ENCODE data around the gene CCDC57.
A peak's percentile ranks its signal among the peaks of the same experiment; 100 is the strongest.
"Not testable (repeated sequence)": the region's sequence is repeated elsewhere in the genome, so short reads cannot be mapped to it uniquely, and the experiment has no call there.

CCDC57 gene

DNA sequence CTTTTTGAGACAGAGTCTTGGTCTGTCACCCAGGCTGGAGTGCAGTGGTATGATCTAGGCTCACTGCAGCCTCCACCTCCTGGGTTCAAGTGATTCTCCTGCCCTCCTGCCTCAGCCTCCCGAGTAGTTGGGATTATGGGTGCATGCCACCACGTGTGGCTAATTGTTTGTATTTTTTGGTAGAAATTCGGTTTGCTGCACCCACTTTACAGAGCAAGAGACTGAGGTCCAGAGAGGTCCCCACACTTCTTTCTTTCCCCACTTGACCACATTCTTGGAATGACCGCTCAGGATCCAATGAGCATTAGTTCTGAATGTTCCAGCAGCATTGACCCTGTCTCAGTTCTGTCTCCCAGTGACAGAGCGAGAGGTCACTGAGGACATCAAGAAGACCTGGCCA lies 10.9 kb upstream of the CCDC57 start:
- no peak for DNase-seq (ENCODE audit: low read depth)

DNA sequence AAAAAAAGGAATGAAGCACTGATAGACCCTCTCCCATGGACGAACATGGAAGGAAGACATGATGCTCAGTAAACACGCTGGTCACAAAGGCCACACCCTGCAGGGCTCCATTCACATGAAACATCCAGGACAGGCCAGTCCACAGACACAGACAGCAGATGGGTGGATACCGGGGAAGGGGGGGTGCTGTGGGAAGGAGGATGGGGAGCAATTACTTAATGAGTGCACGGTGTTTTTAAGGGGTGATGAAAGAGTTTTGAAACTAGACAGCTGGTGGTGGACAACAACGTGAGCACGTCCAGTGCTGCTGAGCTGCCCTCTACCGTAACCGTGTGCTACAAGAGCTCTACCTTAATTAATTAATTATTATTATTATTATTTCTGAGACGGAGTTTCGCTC lies 10.2 kb upstream of the CCDC57 start:
- no peak for DNase-seq (ENCODE audit: low read depth)

DNA sequence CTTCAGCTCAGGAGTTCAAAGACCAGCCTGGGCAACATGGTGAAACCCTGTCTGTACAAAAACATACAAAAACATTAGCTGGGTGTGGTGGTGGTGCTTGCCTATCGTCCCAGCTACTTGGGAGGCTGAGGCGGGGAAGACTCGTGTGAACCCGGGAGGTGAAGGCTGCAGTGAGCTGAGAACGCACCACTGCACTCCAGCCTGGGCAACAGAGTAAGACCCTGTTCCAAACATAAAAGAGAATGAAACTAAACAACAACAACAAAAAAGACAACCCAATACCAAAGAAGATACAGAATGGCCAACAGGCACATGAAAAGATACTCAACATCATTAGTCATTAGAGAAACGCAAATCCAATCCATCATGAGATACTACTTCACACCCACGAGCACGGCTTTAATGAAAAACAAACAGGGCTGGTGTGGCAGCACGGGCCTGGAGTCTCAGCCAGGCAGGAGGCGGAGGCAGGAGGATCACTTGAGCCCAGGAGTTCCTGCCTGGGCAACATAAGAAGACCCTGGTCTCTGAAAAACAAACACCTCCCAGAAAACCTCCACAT lies 8.8 kb upstream of the CCDC57 start:
- DNase-seq (ENCODE audit: low read depth), result no peak

DNA sequence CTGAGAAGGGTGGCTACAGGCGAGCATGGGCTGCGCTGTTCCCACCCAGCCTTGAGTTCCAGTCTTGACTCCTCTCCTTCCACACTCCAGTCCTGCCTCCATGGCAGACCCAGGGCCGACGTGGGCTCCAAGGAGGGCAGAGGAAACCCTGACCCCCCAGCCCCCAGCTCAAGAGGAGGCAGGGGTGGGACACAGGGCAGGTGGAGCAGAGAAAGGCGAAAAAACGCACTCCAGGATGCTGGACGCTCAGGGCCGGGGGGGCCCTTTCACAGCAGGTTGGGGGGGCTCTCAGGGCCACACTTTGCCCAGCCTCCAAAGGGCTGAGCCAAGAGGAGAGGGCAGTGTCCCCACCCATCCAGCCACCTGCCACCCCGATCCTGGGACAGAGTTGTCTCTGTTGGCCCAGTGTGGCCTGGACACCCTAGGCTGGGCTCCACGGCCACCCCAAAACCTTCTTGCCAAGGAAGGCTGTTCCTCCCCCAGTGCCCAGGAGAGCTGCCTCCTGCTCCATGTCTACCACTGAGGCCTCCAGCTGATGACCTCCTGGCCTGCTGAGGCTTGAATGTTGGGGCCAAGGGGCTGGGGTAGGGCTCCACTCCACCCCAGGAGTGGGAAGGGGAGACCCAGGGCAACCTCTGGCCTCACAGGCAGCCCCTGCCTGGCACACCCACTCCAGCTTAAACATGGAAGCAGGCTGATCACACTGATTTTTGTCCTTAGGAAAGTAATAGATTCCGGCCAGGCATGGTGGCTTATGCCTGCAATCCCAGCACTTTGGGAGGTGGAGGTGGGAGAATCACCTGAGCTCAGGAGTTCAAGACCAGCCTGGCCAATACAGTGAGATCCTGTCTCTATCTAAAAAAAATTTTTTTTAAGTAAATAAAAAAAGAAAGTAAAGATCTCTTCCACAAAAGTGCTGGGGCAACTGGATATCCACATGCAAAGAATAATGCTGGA lies 7.4 kb upstream of the CCDC57 start:
- DNase-seq (ENCODE audit: low read depth), result no peak

DNA sequence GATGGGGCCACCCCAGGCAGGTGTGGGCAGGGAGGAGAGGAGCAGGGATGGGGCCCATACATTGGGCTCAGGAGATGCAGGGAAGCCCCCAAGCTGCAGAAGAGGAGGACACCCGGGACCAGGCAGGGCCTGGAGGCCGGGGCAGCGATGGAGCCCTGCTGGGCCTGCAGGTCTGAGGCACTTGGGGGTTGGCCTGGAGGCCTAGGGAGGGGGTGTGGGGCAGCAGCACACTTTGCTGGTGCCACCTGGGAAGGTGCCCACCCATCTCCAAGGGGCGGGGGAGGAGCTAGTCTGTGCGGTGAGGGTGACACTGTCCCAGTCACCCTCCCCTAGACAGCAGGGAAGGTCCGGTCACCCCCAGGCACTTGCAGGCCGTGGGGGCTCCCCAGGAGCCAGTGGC lies 6.4 kb upstream of the CCDC57 start:
- DNase-seq (ENCODE audit: low read depth), result no peak

DNA sequence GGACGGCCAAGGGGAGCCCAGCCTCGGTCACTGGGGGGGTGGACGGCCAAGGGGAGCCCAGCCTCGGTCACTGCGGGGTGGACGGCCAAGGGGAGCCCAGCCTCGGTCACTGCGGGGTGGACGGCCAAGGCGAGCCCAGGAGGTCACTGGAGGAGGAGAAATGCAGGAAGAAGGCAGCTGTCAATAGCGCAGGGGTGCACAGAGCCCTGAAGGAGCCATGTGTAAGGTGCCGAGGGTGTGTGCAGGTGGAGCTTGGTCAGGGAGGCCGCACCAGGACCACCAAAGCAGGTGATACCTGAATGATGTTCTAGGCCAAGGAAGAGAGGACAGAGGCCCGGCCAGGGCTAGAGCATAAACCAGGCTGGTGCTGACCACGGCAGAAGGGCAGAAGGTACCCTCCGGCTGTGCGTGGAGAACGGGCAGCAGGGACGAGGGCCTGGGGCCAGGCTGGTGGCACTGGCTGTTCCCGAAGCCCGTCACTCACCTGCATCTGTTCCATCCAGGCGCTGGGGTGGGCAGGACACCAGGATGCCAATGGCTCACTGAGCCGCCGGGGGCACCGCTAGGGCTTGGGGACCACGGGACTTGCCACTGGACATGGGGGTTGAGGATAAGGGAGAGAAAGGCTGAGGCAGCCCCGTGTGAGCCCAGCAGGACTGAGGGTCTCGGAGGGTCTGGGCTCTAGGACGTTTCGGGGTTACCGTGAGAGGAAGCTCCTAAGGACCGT lies 5.9 kb upstream of the CCDC57 start:
- no peak for DNase-seq (ENCODE audit: low read depth)

DNA sequence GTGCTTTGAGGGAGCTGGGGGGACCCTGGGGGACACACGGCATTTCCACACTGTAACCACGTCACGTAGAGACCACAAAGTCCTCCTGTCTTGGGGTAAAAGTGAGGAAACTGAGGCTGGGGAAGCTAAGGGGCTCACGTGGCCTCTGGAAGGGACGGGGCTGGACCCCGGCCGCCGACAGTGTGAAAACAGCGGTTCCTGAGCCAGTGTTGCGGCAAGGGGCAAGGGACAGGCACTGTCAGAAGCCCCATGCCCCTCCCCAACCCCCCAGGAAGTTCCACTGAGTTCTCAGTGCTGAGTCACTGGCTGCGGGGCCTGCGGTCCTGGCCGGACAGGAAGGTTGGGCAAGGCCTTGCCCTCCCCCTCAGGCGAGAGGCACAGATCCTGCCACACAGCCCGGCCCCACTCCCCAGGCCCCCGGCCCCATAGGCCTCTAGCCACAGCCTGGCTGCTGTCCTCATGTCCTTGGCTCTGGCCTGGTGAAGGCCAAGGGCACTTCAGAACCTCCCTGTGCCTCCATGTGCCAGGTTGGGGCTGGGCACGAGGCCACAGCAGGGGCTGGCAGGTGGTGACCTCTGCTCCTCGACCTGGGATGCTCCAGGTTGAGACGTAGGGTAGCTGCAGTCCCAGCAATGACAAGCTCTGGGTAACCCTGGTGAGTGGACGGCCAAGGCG lies 5.0 kb upstream of the CCDC57 start:
- no peak for DNase-seq (ENCODE audit: low read depth)

DNA sequence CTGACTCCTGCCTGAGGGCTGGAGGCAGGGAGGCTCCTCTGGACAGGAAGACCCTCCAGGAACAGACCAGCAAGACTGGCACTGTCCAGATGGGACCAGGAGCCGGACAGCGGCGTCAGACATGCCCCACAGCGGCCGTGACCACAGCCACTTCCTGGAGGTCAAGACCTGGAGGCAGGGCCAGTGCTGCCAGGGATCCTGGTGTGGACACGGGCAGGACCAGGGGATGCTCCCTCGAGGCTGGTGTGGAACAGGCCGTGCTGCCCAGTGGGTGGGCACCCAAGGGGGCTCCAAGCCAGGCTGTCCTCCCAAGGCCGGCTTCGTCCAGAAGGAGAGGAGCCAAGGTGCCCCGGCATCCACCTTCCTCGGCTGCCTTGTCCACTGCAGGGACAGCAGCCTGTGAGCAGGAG lies 4.5 kb upstream of the CCDC57 start:
- no peak for DNase-seq (ENCODE audit: low read depth)

DNA sequence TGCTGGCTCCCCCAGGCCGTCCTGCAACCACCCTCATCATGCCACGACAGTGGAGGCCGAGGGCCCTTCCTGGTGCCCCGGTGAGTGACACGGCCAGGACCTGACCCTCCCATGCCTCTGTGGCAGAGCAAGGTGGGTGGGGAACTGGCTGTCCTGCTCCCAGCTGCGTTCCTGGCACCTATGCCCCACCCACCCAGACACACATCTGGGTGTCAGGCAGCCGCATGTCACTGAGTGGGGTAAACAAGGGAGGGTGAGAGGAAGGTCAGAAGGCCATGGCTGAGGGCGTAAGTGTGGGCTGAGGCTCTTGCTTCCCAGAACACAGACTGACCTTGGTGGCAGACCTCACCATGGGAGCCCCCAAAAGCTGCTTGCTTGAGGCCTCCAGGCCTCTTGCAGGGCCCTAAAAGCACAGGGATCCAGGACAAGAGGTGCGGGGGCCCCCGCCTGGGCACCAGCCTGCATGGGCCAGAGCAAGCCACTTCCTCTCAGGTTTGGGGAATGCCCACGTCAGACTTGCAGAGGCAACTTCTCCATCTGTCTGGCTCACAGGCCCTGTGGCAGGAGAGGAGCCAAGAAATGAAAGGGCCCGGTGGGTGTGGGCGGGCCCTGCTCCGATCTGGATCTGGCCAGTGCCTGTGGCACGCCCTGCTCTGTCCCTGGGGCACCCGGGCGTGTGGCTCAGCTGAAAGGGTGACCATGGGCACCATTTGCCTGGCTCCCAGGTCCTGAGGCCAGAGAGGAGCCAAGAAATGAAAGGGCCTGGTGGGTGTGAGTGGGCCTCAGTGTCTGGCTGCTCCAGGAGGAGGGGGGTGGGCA lies 3.9 kb upstream of the CCDC57 start:
- DNase-seq (ENCODE audit: low read depth), result no peak

DNA sequence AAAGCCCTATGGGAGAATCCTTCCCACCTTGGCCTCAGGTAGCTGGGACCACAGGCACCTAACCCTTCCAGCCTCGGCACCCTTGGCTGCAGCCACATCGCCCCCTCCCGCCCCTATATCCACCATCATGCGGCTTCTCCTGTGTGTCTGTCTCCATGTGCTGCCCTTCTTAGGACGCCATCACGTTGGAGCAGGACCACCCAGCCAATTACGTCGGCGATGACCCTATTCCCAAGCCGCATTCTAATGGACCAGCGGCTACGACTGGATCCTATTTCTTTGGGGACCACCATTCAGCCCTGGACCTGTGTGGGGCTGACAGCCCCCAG lies 3.3 kb upstream of the CCDC57 start:
- no peak for DNase-seq (ENCODE audit: low read depth)

DNA sequence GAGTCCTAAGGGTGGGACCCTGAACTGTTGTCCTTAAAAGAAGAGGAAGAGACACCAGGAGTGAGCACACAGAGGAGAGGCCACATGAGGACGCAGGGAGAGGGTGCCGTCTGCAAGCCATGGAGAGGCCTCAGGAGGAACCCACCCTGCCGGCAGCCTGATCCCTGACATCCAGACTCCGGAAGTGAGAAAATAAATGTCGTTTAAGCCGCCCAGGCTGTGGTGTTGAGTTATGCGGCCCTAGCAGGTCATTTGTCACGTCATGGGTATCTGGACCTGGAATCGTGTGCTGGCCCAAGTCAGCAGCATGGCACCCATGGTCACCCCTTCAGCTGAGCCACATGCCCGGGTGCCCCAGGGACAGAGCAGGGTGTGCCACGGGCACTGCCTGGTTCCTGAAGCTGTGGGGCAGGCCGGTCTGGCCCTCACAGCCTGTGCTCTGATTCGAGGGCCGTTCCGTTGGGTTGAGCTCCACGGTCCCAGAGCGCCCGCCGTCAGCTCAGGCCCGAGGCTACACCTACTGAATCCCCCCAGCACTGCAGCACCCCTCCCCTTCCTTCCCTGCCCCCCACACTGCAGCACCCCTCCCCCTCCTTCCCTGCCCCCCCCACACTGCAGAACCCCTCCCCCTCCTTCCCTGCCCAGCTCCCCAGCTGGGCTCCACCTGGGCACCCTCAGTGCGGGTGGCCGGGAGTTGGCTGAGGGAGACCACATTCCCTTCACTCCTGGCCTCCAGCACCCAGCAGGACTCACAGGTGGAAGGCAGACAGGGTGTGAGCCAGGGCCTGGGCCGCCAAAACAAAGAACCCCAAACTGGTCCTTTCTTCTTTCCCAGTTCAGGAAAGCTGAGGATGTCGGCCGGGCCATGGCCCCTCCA lies 2.7 kb upstream of the CCDC57 start:
- DNase-seq (ENCODE audit: low read depth), result no peak

DNA sequence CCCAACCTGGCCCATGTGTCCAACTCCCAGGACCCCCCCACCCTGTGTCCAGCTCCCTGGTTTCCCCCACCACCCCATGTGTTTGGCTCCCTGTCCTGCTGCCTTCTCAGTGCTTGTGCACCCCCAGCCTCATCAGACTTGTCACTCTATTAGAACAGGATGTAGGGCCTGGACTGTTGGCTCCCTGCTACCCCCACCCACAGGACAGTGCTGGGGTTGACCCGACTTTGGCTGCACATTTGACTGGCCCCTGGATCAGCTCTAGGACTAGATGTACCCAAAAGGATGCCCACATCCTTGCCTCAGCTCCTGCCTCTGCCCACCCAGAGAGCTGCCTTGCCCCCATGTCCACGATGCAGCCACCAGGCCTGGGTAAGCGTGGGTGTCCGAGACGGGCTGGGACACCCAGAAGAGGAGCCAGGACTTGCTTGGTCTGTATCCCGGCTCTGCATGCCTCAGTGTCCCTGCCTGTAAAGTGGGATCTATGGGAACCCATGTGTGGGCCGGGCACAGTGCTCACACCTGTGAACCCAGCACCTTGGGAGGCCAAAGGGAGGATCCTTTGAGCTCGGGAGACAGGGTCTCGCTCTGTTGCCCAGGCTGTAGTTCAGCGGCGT lies 1.5 kb upstream of the CCDC57 start:
- no peak for DNase-seq (ENCODE audit: low read depth)

DNA sequence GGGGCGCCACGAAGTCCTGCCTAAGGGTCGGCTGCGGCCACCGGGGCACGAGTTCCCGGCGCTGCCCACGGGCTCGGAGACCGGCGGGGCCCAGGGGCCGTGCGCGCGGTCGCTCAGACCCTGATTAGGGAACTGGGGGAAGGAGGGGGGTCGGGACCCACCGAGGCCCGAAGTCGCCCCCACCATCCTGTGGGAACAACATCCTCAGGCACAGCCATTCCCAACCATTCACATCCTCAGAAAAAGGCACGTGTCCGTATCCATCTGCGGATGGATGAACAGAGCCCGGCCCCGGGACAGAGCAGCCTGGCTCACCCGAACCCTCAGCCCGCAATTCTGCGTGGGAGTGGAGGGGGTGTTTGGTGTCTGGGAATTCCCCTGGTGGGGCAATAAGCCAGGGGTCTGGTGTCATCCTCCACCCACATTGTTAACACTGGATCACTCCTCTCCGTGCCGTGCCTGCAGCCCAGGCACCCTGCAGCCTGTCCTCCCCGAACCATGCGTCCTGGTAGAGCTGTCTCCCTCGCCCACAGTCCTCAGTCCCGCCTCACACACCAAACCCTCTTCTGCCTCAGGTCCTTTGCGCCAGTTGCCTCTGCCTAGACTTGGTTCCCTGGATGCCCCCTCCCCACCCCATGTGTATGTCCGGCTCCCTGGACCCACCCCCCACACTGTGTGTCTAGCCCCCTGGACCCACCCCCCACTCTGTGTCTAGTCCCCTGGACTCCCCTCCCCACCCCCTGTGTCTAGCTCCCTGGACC lies 789 bp upstream of the CCDC57 start:
- peak; percentile 78 for DNase-seq (ENCODE audit: low read depth)

DNA sequence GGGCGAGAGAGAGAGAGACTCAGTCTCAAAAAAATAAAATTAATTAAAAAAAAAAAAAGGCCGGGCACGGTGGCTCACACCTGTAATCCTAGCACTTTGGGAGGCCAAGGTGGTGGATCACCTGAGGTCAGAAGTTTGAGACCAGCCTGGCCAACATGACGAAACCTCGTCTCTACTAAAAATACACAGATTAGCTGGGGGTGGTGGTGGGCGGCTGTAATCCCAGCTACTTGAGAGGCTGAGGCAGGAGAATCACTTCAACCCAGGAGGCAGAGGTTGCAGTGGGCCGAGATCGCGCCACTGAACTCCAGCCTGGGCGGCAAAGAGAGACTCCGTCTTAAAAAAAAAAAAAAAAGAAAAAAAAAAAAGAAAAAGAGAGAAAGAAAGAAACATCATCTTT lies 2.0 kb downstream of the CCDC57 start:
- DNase-seq (ENCODE audit: low read depth), result not testable (repeated sequence)

DNA sequence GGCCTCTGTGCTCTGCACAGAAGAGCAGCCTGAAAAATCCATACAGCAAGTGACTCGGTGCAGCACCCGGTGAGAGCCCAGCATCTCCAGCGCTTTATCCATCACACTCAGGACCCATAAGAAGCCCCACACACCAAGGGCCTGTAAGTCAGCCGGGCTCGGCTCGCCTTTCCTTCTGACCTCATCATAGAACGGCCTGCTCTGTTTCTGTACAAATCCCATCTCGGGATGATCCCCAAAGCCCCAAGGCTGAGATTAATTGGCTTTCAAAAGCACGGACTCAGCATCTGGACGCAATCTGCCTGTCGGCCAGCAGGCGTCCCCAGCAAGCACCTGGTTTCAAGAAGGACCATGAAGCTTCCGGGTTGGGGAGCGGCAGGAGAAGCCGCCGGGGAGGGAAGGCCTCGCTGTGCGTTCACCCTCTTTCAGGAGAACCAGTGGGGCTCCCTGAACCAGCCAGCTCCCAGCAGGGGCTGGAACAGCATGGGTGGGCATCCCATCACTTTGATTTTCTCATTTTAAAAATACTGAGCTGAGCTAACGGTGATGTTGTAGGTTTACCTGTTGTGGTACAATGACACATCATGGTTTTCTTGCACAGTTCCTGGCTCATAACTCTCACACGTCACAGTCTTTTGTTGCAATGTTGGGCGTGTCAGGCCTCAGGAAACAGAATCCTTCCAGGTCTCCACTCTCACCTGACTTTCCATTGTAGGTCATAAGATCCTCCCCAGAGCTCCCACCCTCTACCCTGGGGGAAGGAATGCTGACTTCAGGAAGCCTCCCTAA lies 6.7 kb downstream of the CCDC57 start:
- DNase-seq (ENCODE audit: low read depth), result peak; percentile 66

DNA sequence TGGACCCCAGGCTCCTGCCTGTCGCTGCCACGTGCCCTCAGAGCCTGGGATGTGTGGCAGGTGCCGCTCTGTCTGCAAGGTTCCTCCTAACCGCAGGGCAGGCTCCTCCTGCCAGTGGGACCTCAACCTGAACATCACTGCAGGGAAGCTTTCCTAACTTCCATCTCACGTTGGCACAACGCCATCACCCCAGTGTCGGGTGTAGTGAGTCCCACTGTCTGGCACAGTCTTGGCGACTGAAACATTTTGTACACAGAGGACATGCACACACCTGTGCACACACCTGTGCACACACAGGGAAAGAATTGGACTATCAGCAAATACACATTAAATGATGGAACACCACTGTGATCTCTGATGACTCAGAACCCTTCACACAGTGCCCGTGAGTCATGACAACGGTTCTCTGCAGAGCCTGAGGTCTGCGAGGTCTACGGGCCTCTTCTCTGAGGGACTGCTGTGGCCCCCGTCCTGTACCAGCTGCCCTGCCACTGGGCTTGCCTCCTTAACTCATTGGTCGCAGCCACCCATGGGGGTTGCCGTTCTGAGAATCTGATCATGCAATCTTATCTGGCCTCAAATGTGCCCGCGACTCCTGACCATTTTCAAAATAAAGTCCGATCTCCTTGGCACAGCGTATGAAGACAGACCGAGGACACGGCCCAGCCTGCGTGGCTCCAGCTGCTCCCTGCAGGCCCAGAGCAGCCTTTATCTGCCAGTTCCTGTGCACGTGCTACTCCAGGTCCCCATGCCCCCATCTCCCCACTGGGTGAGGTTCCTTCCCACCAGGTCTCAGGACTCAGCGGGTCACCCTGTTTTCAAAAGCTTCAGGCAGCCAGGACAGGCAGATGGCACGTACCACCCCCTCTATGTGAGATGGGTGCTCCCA lies 7.6 kb downstream of the CCDC57 start:
- DNase-seq (ENCODE audit: low read depth), result no peak

DNA sequence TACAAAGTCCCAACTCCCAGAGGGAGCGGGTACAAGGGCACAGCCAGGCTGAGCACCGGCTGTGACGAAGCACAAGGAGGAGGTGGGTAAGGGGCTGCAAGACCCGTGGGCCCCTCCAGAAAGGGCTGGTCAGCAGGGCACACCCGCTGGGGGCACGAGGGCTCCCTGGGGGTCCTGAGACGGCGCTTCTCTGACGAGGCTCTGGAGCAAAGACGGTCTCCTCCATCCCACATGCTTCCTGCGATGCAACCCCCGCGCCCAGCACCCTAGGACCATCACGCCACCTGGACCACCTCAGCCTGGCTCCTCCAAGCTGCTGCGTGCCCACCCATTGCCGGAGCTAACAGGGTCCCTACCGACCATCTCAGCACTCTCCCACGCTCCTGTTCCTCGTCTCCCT lies 8.7 kb downstream of the CCDC57 start:
- DNase-seq (ENCODE audit: low read depth), result no peak

DNA sequence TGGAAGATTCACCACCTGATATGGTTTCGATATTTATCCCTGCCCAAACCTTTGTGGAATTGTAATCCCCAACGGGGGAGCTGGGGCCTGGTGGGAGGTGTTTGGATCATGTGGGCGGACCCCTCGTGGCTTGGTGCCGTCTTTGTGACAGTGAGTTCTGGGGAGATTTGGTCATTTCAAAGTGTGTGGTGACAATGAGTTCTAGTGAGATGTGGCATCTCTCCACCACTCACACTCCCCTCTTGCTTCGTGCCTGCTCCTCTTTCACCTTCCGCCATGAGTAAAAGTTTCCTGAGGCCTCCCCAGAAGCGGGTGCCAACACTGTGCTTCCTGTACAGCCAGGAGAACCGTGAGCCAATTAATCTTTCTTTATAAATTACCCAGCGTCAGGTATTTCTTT lies 9.7 kb downstream of the CCDC57 start:
- no peak for DNase-seq (ENCODE audit: low read depth)
